Osteoblast (primary cell): ENCODE results near the gene ARHGAP11B. TPM values are rescaled to one million over a fixed set of nuclear protein-coding genes. Genes with fewer than 3 reads are reported as not detected.

Experiments used
- small RNA-seq: library from RNA; depleted of rRNA; stranded (forward); fragments of <200 nt; gene quantifications from one replicate; pipeline ENCODE3, GENCODE V24; 2012
- total RNA-seq: library from RNA; depleted of rRNA; stranded (reverse); fragments of >200 nt; gene quantifications from 2 replicates; pipeline ENCODE4 v1.2.3, GENCODE V29; 2012

The ARHGAP11B gene

Small RNA genes lying within 50 kb of the gene (small RNA-seq; reads per million reads assigned to genes)
- gene RF00019, result not detected
- gene RF00096, result not detected
- gene RN7SL628P, result not detected

Other genes starting within 250 kb of the ARHGAP11B start
- gene CHRFAM7A, start 232.6 kb upstream of the ARHGAP11B start, total RNA-seq, result under 0.01 and 0.72 TPM in 2 replicates
- gene GOLGA8R, start 211.9 kb upstream of the ARHGAP11B start, total RNA-seq, result 2.4 and 3.3 TPM in 2 replicates
- gene GOLGA8Q, start 74.1 kb upstream of the ARHGAP11B start, total RNA-seq, result 0.36 and 2.4 TPM in 2 replicates
- under 0.01 TPM in 1 of 2 replicates, not detected in the other for gene GOLGA8H, start 22.1 kb upstream of the ARHGAP11B start, total RNA-seq